ENCODE results near the gene PDE4A. TPM values are rescaled to one million over a fixed set of nuclear protein-coding genes. Genes with fewer than 3 reads are reported as not detected.
"Not testable (repeated sequence)": the region's sequence is repeated elsewhere in the genome, so short reads cannot be mapped to it uniquely, and the experiment has no call there.

PDE4A gene
- total RNA-seq, 1 donor from 2014 or later: 105 TPM

DNA sequence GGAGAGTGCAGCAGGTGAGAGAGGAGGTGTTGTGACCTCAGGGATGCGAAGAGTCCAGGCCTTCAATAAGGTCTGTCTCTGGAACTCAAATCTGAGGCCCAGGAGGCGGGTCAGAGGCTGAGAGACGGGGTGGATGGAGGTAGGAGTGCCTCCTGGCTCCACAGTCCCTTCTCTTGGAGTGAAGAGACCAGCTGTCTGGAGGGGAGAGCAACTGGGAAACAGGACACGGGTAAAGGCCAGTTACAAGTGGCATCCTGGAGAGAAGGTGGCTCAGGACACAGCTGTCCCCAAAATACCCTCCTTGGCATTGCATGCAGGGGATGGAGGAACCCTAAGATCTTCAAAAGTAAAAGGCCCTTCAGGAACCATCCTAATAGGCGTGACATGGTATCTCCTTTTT is 19.2 kb downstream of the PDE4A start:
- H3K4me3 Mint-ChIP-seq (ENCODE audit: low read depth): no peak overlapping the region
- H3K27ac Mint-ChIP-seq: no peak overlapping the region

DNA sequence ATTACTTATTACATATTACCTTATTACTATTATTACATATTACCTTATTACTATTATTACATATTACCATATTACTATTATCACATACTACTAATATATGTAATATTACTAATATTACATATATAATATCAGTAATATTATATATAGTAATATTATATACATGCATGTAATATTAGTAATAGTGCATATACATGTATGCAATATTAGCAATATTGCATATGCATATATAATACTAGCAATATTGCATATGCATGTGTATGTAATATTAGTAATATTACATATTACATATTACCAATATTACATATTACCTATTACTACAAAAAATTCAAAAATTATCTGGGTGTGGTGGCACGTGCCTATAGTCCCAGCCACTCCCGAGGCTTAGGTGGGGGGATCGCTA is 22.4 kb downstream of the PDE4A start:
- H3K4me1 Mint-ChIP-seq (ENCODE audit: low read depth): peaks cover 6% of the 10 kb centered on the region

More for the DNA sequence above, 19.2 kb downstream of the PDE4A start:
- H3K4me1 Mint-ChIP-seq (ENCODE audit: low read depth): peaks cover 15% of the 10 kb centered on the region
- H3K9me3 Mint-ChIP-seq: no peaks in the 10 kb centered on the region
- DNase-seq (ENCODE audit: low spot score): no peak
- peaks cover 15% of the 10 kb centered on the region for H3K36me3 Mint-ChIP-seq (ENCODE audit: low read depth)
- intact Hi-C loops (cut with micrococcal nuclease): no loop called here
- no peaks in the 10 kb centered on the region for H3K27me3 Mint-ChIP-seq (ENCODE audit: low read depth)

DNA sequence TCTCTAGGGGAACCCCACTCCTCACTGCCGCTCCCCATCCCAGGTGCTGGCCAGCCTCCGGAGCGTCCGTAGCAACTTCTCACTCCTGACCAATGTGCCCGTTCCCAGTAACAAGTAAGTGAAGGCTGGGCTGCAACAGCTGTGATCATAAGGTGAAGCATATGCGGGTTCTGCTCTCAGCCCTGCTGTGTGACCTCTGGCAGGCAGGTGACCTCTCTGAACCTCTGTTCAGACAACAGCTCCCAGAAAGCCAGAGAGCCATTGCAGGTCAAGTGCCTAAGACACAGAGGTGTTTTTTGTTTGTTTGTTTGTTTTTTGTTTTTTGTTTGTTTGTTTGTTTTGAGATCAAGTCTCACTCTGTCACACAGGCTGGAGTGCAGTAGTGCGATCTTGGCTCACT is 28.7 kb downstream of the PDE4A start:
- H3K9me3 Mint-ChIP-seq: no peaks in the 10 kb centered on the region
- no peak for DNase-seq (ENCODE audit: low spot score)
- peaks cover 55% of the 10 kb centered on the region for H3K36me3 Mint-ChIP-seq (ENCODE audit: low read depth)
- H3K4me1 Mint-ChIP-seq (ENCODE audit: low read depth): peaks cover 20% of the 10 kb centered on the region
- no peak overlapping the region for H3K27ac Mint-ChIP-seq
- H3K27me3 Mint-ChIP-seq (ENCODE audit: low read depth): no peaks in the 10 kb centered on the region
- no peak overlapping the region for H3K4me3 Mint-ChIP-seq (ENCODE audit: low read depth)
- intact Hi-C loops (cut with micrococcal nuclease): no loop called here

More for the DNA sequence above, 22.4 kb downstream of the PDE4A start:
- Mint-ChIP-seq H3K4me3 (ENCODE audit: low read depth) (no peak overlapping the region), H3K36me3 (ENCODE audit: low read depth) (peaks cover 21% of the 10 kb centered on the region), H3K9me3 (no peaks in the 10 kb centered on the region), H3K27me3 (ENCODE audit: low read depth) (no peaks in the 10 kb centered on the region), H3K27ac (no peak overlapping the region)
- DNase-seq (ENCODE audit: low spot score): no peak
- intact Hi-C loops (cut with micrococcal nuclease): no loop called here

DNA sequence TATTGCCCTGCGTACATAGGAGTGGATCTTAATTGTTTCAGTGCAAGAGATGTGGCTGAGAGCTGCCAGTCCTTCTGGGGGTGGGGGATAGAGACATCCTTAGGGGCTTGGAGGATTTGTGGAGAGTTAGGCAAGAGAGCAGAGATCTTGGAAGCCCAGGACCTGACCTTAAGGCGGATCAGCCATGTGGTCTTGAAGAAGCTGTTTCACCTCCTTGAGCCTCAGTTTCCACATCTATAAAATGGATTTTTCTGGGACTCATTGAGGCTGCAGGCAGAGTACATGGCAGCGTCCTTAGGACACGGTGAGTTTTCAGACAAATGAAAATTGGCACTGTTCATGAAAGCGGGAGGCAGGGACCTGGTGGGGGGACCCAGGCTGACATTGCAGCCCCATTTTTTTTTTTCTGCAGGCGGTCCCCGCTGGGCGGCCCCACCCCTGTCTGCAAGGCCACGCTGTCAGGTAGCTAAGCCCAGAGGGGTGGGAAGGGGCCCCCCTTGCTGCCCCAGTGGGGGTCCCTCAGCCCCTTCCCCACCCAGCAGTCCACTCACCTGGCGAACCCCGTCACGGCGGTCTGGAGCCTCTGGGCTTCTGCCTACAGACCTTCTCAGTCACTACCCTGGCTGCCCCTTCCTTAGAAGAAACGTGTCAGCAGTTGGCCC is 30.0 kb downstream of the PDE4A start:
- no peak for DNase-seq (ENCODE audit: low spot score)
- Mint-ChIP-seq H3K27ac (no peak overlapping the region), H3K36me3 (ENCODE audit: low read depth) (peaks cover 61% of the 10 kb centered on the region), H3K9me3 (no peaks in the 10 kb centered on the region), H3K27me3 (ENCODE audit: low read depth) (no peaks in the 10 kb centered on the region), H3K4me1 (ENCODE audit: low read depth) (peaks cover 20% of the 10 kb centered on the region), H3K4me3 (ENCODE audit: low read depth) (no peak overlapping the region)
- intact Hi-C loops (cut with micrococcal nuclease): no loop called here

- H3K4me3 Mint-ChIP-seq (ENCODE audit: low read depth): no peak overlapping the region
- H3K27ac Mint-ChIP-seq: no peak overlapping the region
- H3K36me3 Mint-ChIP-seq (ENCODE audit: low read depth): peaks cover 66% of the 10 kb centered on the region
- no peak for DNase-seq (ENCODE audit: low spot score)
- intact Hi-C loops (cut with micrococcal nuclease): no loop called here
- no peaks in the 10 kb centered on the region for H3K9me3 Mint-ChIP-seq
- peaks cover 20% of the 10 kb centered on the region for H3K4me1 Mint-ChIP-seq (ENCODE audit: low read depth)
- no peaks in the 10 kb centered on the region for H3K27me3 Mint-ChIP-seq (ENCODE audit: low read depth)
Measured at GRCh38 chr19:10450853-10451609, 30.7 kb downstream of the PDE4A start.

- intact Hi-C loops (cut with micrococcal nuclease): no loop called here
- no peak for DNase-seq (ENCODE audit: low spot score)
- Mint-ChIP-seq H3K9me3 (no peaks in the 10 kb centered on the region), H3K27me3 (ENCODE audit: low read depth) (no peaks in the 10 kb centered on the region), H3K27ac (no peak overlapping the region), H3K36me3 (ENCODE audit: low read depth) (peaks cover 62% of the 10 kb centered on the region), H3K4me3 (ENCODE audit: low read depth) (no peak overlapping the region), H3K4me1 (ENCODE audit: low read depth) (peaks cover 18% of the 10 kb centered on the region)
Measured at GRCh38 chr19:10452726-10453618, 32.6 kb downstream of the PDE4A start.

- no peak for DNase-seq (ENCODE audit: low spot score)
- H3K36me3 Mint-ChIP-seq (ENCODE audit: low read depth): peaks cover 58% of the 10 kb centered on the region
- peaks cover 18% of the 10 kb centered on the region for H3K4me1 Mint-ChIP-seq (ENCODE audit: low read depth)
- H3K4me3 Mint-ChIP-seq (ENCODE audit: low read depth): no peak overlapping the region
- intact Hi-C loops (cut with micrococcal nuclease): no loop called here
- H3K27ac Mint-ChIP-seq: no peak overlapping the region
- no peaks in the 10 kb centered on the region for H3K27me3 Mint-ChIP-seq (ENCODE audit: low read depth)
- H3K9me3 Mint-ChIP-seq: no peaks in the 10 kb centered on the region
Measured at GRCh38 chr19:10453852-10454251, 33.5 kb downstream of the PDE4A start.

DNA sequence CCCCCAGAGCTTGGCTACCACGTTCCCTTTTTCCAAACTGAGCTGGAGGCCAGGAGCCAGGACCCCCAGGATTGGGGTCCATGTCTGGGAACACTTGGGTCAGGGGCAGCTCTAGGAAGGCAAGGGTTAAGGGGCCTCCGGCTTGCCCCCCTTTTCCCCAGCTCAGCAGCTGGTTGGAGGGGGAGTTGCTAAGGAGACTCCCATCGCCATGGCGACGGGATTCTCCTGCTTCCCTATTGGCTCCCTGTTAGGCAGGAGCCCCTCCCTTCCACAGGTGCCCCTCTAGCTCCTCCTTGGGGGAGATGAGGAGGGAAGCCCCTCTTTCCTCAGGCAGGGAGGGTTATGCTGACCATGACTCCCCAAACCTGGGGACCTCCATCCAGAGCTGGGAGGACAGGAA is 33.9 kb downstream of the PDE4A start:
- intact Hi-C loops (cut with micrococcal nuclease): no loop called here
- no peaks in the 10 kb centered on the region for H3K9me3 Mint-ChIP-seq
- no peak for DNase-seq (ENCODE audit: low spot score)
- H3K27me3 Mint-ChIP-seq (ENCODE audit: low read depth): no peaks in the 10 kb centered on the region
- H3K4me3 Mint-ChIP-seq (ENCODE audit: low read depth): no peak overlapping the region
- H3K4me1 Mint-ChIP-seq (ENCODE audit: low read depth): peaks cover 18% of the 10 kb centered on the region
- peaks cover 55% of the 10 kb centered on the region for H3K36me3 Mint-ChIP-seq (ENCODE audit: low read depth)
- H3K27ac Mint-ChIP-seq: no peak overlapping the region

GRCh38 chr19:10458733-10459132 is 38.4 kb downstream of the PDE4A start:
- H3K27me3 Mint-ChIP-seq (ENCODE audit: low read depth); H3K4me1 Mint-ChIP-seq (ENCODE audit: low read depth); DNase-seq (ENCODE audit: low spot score); H3K27ac Mint-ChIP-seq; H3K4me3 Mint-ChIP-seq (ENCODE audit: low read depth); intact Hi-C loops (cut with micrococcal nuclease); H3K9me3 Mint-ChIP-seq: not testable (repeated sequence)
- H3K36me3 Mint-ChIP-seq (ENCODE audit: low read depth): peaks cover 49% of the 10 kb centered on the region

DNA sequence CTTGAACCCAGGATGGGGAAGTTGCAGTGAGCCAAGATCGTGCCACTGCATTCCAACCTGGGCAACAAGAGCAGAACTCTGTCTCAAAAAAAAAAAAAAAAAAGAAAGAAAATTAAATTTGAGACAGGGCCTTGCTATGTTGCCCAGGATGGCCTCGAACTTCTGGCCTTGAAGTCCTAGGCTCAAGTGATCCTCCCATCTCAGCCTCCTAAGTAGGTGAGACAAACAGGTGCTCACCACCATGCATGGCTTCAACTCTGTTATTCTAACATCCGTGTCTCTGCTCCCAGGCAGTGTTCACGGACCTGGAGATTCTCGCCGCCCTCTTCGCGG is 40.3 kb downstream of the PDE4A start:
- Mint-ChIP-seq H3K9me3 (no peaks in the 10 kb centered on the region), H3K27ac (no peak overlapping the region), H3K4me3 (ENCODE audit: low read depth) (no peak overlapping the region)

DNA sequence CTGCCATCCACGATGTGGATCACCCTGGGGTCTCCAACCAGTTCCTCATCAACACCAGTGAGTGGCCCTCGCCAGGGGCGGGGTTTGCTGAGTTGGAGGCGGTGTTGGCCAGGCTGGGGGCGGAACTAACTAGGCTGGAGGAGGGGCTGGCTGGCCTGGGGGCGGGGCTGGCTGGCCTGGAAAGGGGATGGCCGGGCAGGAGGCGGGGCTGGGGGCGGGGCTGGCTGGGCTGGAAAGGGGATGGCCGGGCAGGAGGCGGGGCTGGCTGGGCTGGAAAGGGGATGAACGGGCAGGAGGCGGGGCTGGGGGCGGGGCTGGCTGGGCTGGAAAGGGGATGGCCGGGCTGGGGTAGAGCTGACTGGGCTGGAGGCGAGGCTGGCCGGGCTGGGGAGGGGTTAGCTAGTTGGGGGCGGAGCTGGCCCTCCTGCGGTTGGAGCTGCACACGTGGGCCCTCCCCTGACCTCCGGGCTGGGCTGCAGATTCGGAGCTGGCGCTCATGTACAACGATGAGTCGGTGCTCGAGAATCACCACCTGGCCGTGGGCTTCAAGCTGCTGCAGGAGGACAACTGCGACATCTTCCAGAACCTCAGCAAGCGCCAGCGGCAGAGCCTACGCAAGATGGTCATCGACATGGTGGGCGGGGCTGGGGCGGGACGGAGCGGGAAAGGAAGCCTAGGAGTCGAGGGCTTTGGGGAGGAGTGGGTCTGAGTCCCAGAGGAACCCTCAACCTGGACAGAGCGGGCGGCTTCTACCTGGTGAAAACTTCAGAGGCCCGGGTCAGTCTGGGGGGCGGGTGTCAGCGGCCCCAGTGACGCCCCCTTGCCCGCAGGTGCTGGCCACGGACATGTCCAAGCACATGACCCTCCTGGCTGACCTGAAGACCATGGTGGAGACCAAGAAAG is 41.0 kb downstream of the PDE4A start:
- peaks cover 5% of the 10 kb centered on the region for H3K4me1 Mint-ChIP-seq (ENCODE audit: low read depth)
- intact Hi-C loops (cut with micrococcal nuclease): loop anchor here (2.0 kb wide), 1 partner anchor 56 kb away; no protein-coding TSS in a partner anchor
- no peaks in the 10 kb centered on the region for H3K9me3 Mint-ChIP-seq
- peak; percentile 86 for DNase-seq (ENCODE audit: low spot score)
- no peak overlapping the region for H3K4me3 Mint-ChIP-seq (ENCODE audit: low read depth)
- H3K27ac Mint-ChIP-seq: no peak overlapping the region
- H3K27me3 Mint-ChIP-seq (ENCODE audit: low read depth): no peaks in the 10 kb centered on the region
- H3K36me3 Mint-ChIP-seq (ENCODE audit: low read depth): peaks cover 49% of the 10 kb centered on the region

More for the DNA sequence above, 40.3 kb downstream of the PDE4A start:
- intact Hi-C loops (cut with micrococcal nuclease): loop anchor here (2.0 kb wide), 1 partner anchor 56 kb away; no protein-coding TSS in a partner anchor
- Mint-ChIP-seq H3K4me1 (ENCODE audit: low read depth) (peaks cover 5% of the 10 kb centered on the region), H3K27me3 (ENCODE audit: low read depth) (no peaks in the 10 kb centered on the region), H3K36me3 (ENCODE audit: low read depth) (peaks cover 53% of the 10 kb centered on the region)
- DNase-seq (ENCODE audit: low spot score): no peak

DNA sequence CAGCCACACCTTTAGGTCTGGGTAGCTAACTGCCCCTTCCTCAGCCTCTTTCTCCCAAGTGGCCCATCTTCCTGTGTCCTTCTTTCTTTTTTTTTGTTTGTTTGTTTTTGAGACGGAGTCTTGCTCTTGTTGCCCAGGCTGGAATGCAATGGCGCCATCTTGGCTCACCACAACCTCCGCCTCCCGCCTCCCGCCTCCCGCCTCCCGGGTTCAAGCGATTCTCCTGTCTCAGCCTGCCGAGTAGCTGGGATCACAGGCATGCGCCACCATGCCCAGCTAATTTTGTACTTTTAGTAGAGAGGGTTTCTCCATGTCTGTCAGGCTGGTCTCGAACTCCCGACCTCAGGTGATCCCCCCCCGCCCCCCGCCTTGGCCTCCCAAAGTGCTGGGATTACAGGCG is 41.7 kb downstream of the PDE4A start:
- H3K27ac Mint-ChIP-seq; H3K9me3 Mint-ChIP-seq; H3K4me1 Mint-ChIP-seq (ENCODE audit: low read depth); intact Hi-C loops (cut with micrococcal nuclease); H3K4me3 Mint-ChIP-seq (ENCODE audit: low read depth); DNase-seq (ENCODE audit: low spot score); H3K27me3 Mint-ChIP-seq (ENCODE audit: low read depth): not testable (repeated sequence)
- H3K36me3 Mint-ChIP-seq (ENCODE audit: low read depth): peaks cover 51% of the 10 kb centered on the region

Measured in activated T-helper 2 cell treated with anti-CD3 and anti-CD28 coated beads, Interferon-gamma antibody, Interleukin-2, Interleukin-4, amounts not matched to agents 10 μg/mL and 5 μg/mL and 100 μg/mL, durations not matched to agents 14 hours and 24 hours and 36 hours (primary cell).